Muscle of leg (tissue), 16 donors: Measurements from ENCODE around the gene PNPLA8. TPM values are rescaled to one million over a fixed set of nuclear protein-coding genes. Genes with fewer than 3 reads are reported as not detected.

Experiments
- DNase-seq: peaks from one replicate; pipeline ENCODE4 v3.0.0; 2013
- H3K27ac ChIP-seq: one replicate; pipeline ENCODE4 v1.5.1; 2013; ENCODE audit warnings: mild to moderate bottlenecking, low read length, control low read depth
- H3K27me3 ChIP-seq: one replicate; pipeline ENCODE4 v1.6.1; 2013; ENCODE audit warnings: low read length; ENCODE audit not compliant: control insufficient read depth, insufficient read depth
- H3K36me3 ChIP-seq: one replicate; pipeline ENCODE4 v1.6.1; 2013; ENCODE audit warnings: low read length; ENCODE audit not compliant: control insufficient read depth, insufficient read depth
- H3K4me1 ChIP-seq: one replicate; pipeline ENCODE4 v1.6.1; 2013; ENCODE audit warnings: low read length; ENCODE audit not compliant: control insufficient read depth, insufficient read depth
- H3K4me3 ChIP-seq: one replicate; pipeline ENCODE4 v1.5.1; 2013; ENCODE audit warnings: low read length, control low read depth
- H3K9me3 ChIP-seq: replicated peaks from 2 replicates; pipeline ENCODE4 v1.6.1; 2013; ENCODE audit warnings: low read depth, low read length; ENCODE audit not compliant: control insufficient read depth
- WGBS: methylation state at CpG from one replicate; pipeline ENCODE4 v1.1.5; 2013; ENCODE audit warnings: missing lambda C conversion rate; ENCODE audit not compliant: insufficient coverage; 5-methylcytosine and 5-hydroxymethylcytosine counted together
- long read RNA-seq, 11 donors: transcript quantifications; one replicate each; lab custom pipeline, GENCODE V29; 2026
- polyA plus RNA-seq, 8 donors: library from polyadenylated mRNA; unstranded; fragments of 120-200 nt; gene quantifications; one replicate each; pipeline versions ENCODE4 v1.2.1 to v1.2.3, GENCODE V29; 2013; ENCODE audit warnings: inconsistent platforms in 1 of 8, low replicate concordance in 1 of 8; ENCODE audit not compliant: insufficient read length in 8 of 8, insufficient read depth in 1 of 8
- total RNA-seq: library from RNA; stranded (reverse); fragments of 120-200 nt; gene quantifications from one replicate; pipeline ENCODE4 v1.2.4, GENCODE V29; 2013

Gene PNPLA8, protein sequence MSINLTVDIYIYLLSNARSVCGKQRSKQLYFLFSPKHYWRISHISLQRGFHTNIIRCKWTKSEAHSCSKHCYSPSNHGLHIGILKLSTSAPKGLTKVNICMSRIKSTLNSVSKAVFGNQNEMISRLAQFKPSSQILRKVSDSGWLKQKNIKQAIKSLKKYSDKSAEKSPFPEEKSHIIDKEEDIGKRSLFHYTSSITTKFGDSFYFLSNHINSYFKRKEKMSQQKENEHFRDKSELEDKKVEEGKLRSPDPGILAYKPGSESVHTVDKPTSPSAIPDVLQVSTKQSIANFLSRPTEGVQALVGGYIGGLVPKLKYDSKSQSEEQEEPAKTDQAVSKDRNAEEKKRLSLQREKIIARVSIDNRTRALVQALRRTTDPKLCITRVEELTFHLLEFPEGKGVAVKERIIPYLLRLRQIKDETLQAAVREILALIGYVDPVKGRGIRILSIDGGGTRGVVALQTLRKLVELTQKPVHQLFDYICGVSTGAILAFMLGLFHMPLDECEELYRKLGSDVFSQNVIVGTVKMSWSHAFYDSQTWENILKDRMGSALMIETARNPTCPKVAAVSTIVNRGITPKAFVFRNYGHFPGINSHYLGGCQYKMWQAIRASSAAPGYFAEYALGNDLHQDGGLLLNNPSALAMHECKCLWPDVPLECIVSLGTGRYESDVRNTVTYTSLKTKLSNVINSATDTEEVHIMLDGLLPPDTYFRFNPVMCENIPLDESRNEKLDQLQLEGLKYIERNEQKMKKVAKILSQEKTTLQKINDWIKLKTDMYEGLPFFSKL
- total RNA-seq, result 27.0 TPM
- 10 to 100 TPM; 17.3 to 26.1 (median 22.4) TPM for polyA plus RNA-seq
- long read RNA-seq, donor 1, partial matches to known transcripts, result 0 of 2 reads
- long read RNA-seq, donor 1, other reads (novel, unspliced or antisense), result 0 of 2 reads
- long read RNA-seq, donor 2, result 0 reads
- long read RNA-seq, donor 3, partial matches to known transcripts, result 0 of 6 reads
- long read RNA-seq, donor 3, other reads (novel, unspliced or antisense), result 0 of 6 reads
- long read RNA-seq, donor 4, partial matches to known transcripts, result 21 of 22 reads
- long read RNA-seq, donor 4, other reads (novel, unspliced or antisense), result 0 of 22 reads
- long read RNA-seq, donor 5, transcript PNPLA8-206 (10 exons, 3,462 nt), result major isoform, 8 of 34 reads
- long read RNA-seq, donor 5, partial matches to known transcripts, result 21 of 34 reads
- long read RNA-seq, donor 5, other reads (novel, unspliced or antisense), result 0 of 34 reads
- long read RNA-seq, donor 6, partial matches to known transcripts, result 8 of 13 reads
- long read RNA-seq, donor 6, other reads (novel, unspliced or antisense), result 0 of 13 reads
- long read RNA-seq, donor 7, partial matches to known transcripts, result 20 of 22 reads
- long read RNA-seq, donor 7, other reads (novel, unspliced or antisense), result 0 of 22 reads
- long read RNA-seq, donor 8, partial matches to known transcripts, result 0 of 5 reads
- long read RNA-seq, donor 8, other reads (novel, unspliced or antisense), result 0 of 5 reads
- long read RNA-seq, donor 9, partial matches to known transcripts, result 8 of 9 reads
- long read RNA-seq, donor 9, other reads (novel, unspliced or antisense), result 0 of 9 reads
- long read RNA-seq, donor 10, partial matches to known transcripts, result 15 of 21 reads
- long read RNA-seq, donor 10, other reads (novel, unspliced or antisense), result 0 of 21 reads
- long read RNA-seq, donor 11, partial matches to known transcripts, result 6 of 10 reads
- long read RNA-seq, donor 11, other reads (novel, unspliced or antisense), result 0 of 10 reads

DNA sequence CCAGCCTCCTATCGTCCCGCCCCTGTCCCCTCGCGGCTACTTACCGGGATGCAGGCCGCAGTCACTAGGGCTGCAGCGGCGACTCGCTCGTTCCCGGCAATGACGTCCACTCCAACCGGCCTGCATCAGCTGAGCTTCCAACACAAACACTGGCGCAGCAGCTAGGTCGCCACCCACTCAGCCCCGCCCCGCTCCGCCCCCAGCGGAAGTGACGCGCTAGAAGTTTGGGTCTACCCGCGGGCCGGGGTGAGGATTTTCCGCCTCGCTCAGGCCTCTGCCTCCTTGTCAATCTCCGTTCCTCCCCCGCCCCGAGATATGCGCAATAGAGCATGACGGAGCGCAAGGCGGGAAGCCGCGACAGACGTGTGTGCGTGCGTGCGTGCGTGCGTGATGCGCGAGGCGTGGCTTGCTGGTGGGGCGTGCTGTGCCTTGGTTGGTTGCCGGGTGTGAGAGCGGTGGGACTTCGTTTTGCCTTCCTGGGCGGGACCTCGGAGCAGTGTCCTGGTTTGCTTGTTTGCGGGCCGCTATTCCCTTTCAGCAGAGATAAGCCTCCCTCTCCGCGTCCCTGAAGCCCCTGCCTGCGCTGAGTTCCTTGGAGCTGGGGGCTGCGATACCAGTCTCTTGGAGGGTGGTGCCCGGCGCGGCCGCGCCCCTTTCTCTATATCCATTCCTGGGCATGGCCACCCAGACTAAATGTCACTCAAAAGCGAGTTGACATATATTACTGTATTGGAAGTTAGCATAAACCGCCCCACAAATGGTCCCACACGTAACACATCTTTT lies at the start of gene PNPLA8:
TSS of gene PNPLA8 (minus strand) at position 151 of the 783 bp plus-strand sequence. CDS start 10,644 bp downstream, outside the sequence.
- peaks cover 7% of the 10 kb centered on the region for H3K4me1 ChIP-seq
- H3K4me3 ChIP-seq, result peak within 1 kb of the TSS; percentile 75
- peak within 1 kb of the TSS; percentile 98 for H3K27ac ChIP-seq
- 0% methylated on average over 49 of the region's 64 CpGs for WGBS
- H3K36me3 ChIP-seq, result no peaks in the 10 kb centered on the region
- peak; percentile 100 for DNase-seq
- no peaks in the 10 kb centered on the region for H3K27me3 ChIP-seq
- no peaks in the 10 kb centered on the region for H3K9me3 ChIP-seq

DNA sequence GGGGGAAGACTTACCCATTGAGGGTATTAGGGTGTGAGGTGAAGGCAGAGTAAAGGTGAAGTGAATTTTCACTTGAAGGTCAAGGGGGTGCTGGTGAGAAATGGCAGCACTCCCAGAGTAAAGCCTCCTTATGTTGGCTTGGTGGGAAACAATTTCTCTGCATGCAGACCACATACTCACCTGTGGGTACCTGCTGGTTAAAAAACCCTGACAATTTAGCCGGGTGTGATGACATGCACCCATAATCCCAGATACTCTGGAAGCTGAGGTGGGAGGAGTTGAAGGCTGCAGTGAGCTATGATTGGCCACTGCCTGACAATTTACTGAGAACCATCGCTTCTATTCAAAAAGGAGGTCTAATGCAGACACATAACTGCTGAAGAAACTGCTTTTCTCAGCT lies 49.2 kb upstream of the PNPLA8 start:
- Histone ChIP-seq H3K36me3 (peaks cover 19% of the 10 kb centered on the region), H3K4me1 (no peaks in the 10 kb centered on the region)
- 100% methylated on average over 1 of the region's 2 CpGs for WGBS

DNA sequence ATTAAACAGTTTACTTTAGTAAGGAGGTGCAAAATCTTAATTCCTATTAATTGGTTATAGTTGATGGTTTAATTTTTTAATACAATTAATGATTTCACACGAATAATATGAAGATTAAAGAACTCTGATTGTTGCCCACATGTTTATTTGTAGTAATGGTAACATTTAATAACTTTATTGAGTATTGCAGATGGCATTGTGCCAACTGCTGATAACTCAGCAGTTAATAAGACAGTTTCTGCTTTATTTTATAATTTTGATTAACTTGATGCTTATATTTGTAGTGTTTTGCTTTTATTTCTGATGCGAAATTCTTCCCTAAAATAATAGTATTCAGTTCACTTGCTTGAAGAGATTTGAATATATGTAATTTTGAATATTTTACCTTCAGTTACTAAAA lies 46.5 kb upstream of the PNPLA8 start:
- no peak overlapping the region for H3K27ac ChIP-seq
- no peak for DNase-seq
- H3K9me3 ChIP-seq, result no peaks in the 10 kb centered on the region
- H3K36me3 ChIP-seq, result peaks cover 9% of the 10 kb centered on the region
- no peaks in the 10 kb centered on the region for H3K27me3 ChIP-seq
- WGBS, result no CpG with 5 or more reads among the region's 2 CpGs
- H3K4me3 ChIP-seq, result no peak overlapping the region
- H3K4me1 ChIP-seq, result no peaks in the 10 kb centered on the region

More for the DNA sequence above, 49.2 kb upstream of the PNPLA8 start:
- peaks cover 11% of the 10 kb centered on the region for H3K9me3 ChIP-seq
- no peaks in the 10 kb centered on the region for H3K27me3 ChIP-seq
- no peak for DNase-seq
- no peak overlapping the region for H3K4me3 ChIP-seq
- H3K27ac ChIP-seq, result no peak overlapping the region

DNA sequence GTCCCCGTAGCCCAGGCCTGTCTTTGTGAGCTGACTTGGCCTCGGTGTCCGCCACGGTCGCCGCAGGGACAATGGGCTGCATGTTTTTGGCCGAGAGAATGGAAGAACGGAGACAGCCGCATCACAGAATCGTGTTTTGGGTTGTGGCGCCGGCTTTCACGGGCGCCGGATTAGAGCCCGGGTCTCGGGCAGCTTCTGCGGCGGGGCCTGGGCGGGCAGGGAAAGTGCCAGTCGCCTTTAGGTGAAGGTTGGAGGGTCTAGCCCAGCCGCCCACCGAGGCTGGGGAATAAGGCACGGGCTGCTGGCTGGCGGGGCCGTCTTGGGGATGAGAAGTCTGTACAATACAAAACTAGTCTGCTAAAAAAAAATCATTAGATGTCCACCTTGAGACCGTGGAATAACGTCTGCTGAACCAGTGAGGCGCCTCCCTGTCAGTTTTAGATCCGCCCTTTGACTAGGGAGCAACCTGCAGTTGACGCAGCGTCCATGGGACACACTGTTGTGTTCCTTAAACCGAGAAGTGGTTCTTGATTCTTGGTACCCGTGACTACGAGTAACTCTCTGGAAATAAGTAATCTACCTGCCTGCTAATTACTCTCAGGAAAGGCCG lies 44.3 kb upstream of the PNPLA8 start:
- peak overlapping the region; percentile 91 for H3K4me3 ChIP-seq
- H3K27ac ChIP-seq, result peak overlapping the region; percentile 96
- DNase-seq, result peak; percentile 61
- H3K27me3 ChIP-seq, result no peaks in the 10 kb centered on the region
- H3K4me1 ChIP-seq, result no peaks in the 10 kb centered on the region
- peaks cover 3% of the 10 kb centered on the region for H3K9me3 ChIP-seq
- WGBS, result under 1% methylated on average over 24 of the region's 36 CpGs
- H3K36me3 ChIP-seq, result peaks cover 8% of the 10 kb centered on the region

DNA sequence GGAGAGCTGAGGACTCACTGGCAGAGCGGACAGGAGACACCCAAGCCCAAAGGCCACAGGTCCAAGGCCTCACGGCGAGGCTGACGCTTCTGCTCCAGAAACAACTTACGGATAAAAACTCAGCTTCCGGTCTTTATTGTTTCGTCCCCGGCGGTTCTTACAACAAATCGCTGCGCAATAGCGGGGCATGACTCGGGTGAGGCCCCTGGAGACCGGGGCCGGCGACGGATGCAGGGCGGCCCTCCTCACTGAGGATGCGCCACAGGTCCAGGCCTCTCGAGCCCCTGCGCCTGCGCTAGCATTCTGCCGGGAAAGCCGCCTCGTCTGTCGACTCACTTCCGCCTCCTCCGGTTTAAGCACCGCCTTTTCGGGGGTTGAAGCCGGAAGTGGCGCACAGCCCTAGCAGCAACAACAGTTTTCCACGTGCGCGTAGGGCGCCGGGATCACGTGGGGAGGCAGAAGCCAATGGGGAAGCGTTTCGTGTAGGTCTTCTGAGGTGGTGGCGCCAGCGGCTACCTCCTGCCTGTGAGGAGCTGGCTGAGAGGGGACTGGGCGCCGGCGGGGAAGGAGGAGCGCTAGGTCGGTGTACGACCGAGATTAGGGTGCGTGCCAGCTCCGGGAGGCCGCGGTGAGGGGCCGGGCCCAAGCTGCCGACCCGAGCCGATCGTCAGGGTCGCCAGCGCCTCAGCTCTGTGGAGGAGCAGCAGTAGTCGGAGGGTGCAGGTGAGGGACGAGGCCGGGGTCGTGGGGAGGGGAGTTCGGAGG lies 43.6 kb upstream of the PNPLA8 start, which contains the start of the genes DNAJB9 and THAP5:
TSS of gene DNAJB9 (plus strand) at position 494 of the 765 bp plus-strand sequence. CDS start 1,853 bp downstream, outside the sequence.
TSS of gene THAP5 (minus strand) at position 326 of the 765 bp plus-strand sequence. CDS start at position 189, 137 bp downstream.
- WGBS, result under 1% methylated on average over 65 of the region's 65 CpGs
- peak within 1 kb of the TSS; percentile 91 for H3K4me3 ChIP-seq
- peaks cover 5% of the 10 kb centered on the region for H3K36me3 ChIP-seq
- no peaks in the 10 kb centered on the region for H3K4me1 ChIP-seq
- peak within 1 kb of the TSS; percentile 97 for H3K27ac ChIP-seq
- H3K9me3 ChIP-seq, result peaks cover 3% of the 10 kb centered on the region
- peak; percentile 100 for DNase-seq
- H3K27me3 ChIP-seq, result no peaks in the 10 kb centered on the region

DNA sequence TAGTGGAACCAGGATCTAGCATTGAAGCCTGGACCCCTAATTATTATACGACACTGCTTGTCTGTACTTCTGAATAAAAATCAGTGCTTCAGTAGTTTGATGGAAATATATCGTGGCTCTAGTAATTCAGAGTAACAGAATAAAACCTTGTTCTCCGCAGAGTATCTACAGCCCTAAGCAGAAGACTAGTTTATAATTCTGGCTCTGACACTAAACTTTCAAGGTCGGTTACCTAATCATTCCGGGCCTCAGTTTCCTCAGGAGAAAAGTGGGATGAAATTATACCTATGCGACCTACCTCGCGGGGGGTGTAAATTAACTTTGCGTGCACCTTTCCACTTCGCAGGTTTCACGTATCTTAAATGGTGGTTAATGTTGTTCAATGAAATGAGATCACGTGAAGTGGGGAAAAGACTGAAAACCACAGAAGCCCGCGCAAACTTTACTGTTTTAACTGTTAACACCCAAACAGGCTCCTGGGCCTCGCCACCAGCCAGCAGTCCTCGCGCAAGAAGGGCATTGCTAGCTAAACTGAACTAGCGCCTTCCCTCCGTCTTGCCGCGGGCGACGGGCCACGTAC lies 43.0 kb upstream of the PNPLA8 start:
- Histone ChIP-seq H3K4me1 (no peaks in the 10 kb centered on the region), H3K27ac (peak overlapping the region; percentile 97), H3K27me3 (no peaks in the 10 kb centered on the region), H3K4me3 (peak overlapping the region; percentile 91), H3K9me3 (peaks cover 3% of the 10 kb centered on the region), H3K36me3 (peaks cover 5% of the 10 kb centered on the region)
- WGBS, result 2% methylated on average over 12 of the region's 24 CpGs
- no peak for DNase-seq

DNA sequence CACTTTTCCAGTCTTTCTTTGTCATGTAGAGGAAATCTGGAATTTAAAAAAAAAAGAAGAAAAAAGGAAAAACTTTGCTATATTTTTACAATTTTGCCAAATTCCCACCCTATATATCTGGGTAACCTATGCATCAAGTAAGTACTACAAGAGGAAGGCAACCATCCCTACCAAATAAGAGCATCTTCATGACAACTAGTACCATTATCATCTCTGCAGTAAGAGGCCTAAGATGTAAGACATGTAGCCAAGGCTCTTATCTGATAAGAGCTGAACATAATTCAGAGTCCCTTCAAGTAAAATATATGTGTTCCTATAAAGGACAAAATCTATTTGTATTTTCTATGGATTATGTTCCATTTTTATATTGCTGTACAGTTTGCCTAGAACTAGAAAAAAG lies 40.1 kb upstream of the PNPLA8 start:
- H3K27me3 ChIP-seq, result no peaks in the 10 kb centered on the region
- no peak overlapping the region for H3K4me3 ChIP-seq
- H3K36me3 ChIP-seq, result peaks cover 2% of the 10 kb centered on the region
- no peaks in the 10 kb centered on the region for H3K4me1 ChIP-seq
- peaks cover 8% of the 10 kb centered on the region for H3K9me3 ChIP-seq
- DNase-seq, result no peak
- H3K27ac ChIP-seq, result no peak overlapping the region
